ENCODE data around the gene NUCKS1.

- no peak for TF ChIP-seq EZH2phosphoT487 (IDR thresholded peaks at IDR 0.05; ENCODE audit: borderline replicate concordance, low read depth)
- TF ChIP-seq, protein P1, sequence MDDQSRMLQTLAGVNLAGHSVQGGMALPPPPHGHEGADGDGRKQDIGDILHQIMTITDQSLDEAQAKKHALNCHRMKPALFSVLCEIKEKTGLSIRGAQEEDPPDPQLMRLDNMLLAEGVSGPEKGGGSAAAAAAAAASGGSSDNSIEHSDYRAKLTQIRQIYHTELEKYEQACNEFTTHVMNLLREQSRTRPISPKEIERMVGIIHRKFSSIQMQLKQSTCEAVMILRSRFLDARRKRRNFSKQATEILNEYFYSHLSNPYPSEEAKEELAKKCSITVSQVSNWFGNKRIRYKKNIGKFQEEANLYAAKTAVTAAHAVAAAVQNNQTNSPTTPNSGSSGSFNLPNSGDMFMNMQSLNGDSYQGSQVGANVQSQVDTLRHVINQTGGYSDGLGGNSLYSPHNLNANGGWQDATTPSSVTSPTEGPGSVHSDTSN (IDR thresholded peaks at IDR 0.05) = no peak
Observed at GRCh38 chr1:205676597-205676996, 73.4 kb downstream of the NUCKS1 start.
